DMS153 treated with DMSO at 0.1 percent for 48 hours (cell line): ENCODE data around the gene EFNA2.
A peak's percentile ranks its signal among the peaks of the same experiment; 100 is the strongest.

Experiments
- DNase-seq: peaks from one replicate; lab custom pipeline; 2025; ENCODE audit not compliant: unreplicated experiment; lab: John Stamatoyannopoulos, UW

Gene EFNA2

GRCh38 chr19:1271528-1272422 lies 13.9 kb upstream of the EFNA2 start:
- no peak for DNase-seq

- DNase-seq: no peak
Measured at GRCh38 chr19:1272423-1273262, 13.0 kb upstream of the EFNA2 start.

GRCh38 chr19:1273263-1274041 lies 12.2 kb upstream of the EFNA2 start:
- no peak for DNase-seq

- DNase-seq: no peak
Measured at GRCh38 chr19:1274081-1274851, 11.4 kb upstream of the EFNA2 start.

GRCh38 chr19:1274852-1275259 lies 10.8 kb upstream of the EFNA2 start:
- no peak for DNase-seq

GRCh38 chr19:1275260-1275975 lies 10.3 kb upstream of the EFNA2 start, which contains the start of gene FAM174C:
FAM174C (plus strand) TSS chr19:1275530; CDS start chr19:1275550, 20 bp downstream.
- peak; percentile 44 for DNase-seq

GRCh38 chr19:1275976-1276627 lies 9.6 kb upstream of the EFNA2 start:
- DNase-seq: no peak

GRCh38 chr19:1276628-1277022 lies 9.0 kb upstream of the EFNA2 start:
- no peak for DNase-seq

GRCh38 chr19:1277061-1277460 lies 8.6 kb upstream of the EFNA2 start:
- no peak for DNase-seq

GRCh38 chr19:1278074-1278473 lies 7.6 kb upstream of the EFNA2 start:
- no peak for DNase-seq

GRCh38 chr19:1278713-1279660 lies 6.7 kb upstream of the EFNA2 start:
- DNase-seq: no peak

GRCh38 chr19:1279782-1280341 lies 5.8 kb upstream of the EFNA2 start:
- no peak for DNase-seq

GRCh38 chr19:1280636-1281568 lies 4.8 kb upstream of the EFNA2 start:
- no peak for DNase-seq

- DNase-seq: no peak
Measured at GRCh38 chr19:1281569-1282287, 3.9 kb upstream of the EFNA2 start.

GRCh38 chr19:1282588-1283206 lies 3.0 kb upstream of the EFNA2 start:
- no peak for DNase-seq
